Left ventricle myocardium inferior (tissue), 1 donor: ENCODE results near the gene ABCC3. TPM values are rescaled to one million over a fixed set of nuclear protein-coding genes. Genes with fewer than 3 reads are reported as not detected.

Experiments used
- DNase-seq: peaks from one replicate; pipeline ENCODE4 v3.0.0-alpha.2; 2020
- H3K27ac ChIP-seq: fragments of 200-600 bp; replicated peaks from 2 replicates; pipeline ENCODE4 v1.8.0; 2021
- H3K27me3 ChIP-seq: fragments of 200-600 bp; 2 replicates; pipeline ENCODE4 v1.8.0; 2021; ENCODE audit warnings: low read depth
- H3K36me3 ChIP-seq: fragments of 200-600 bp; 2 replicates; pipeline ENCODE4 v1.8.0; 2021
- H3K4me1 ChIP-seq: fragments of 200-600 bp; 2 replicates; pipeline ENCODE4 v1.8.0; 2021
- H3K4me3 ChIP-seq: fragments of 200-600 bp; 2 replicates; pipeline ENCODE4 v1.8.0; 2021; ENCODE audit warnings: mild to moderate bottlenecking, moderate library complexity
- H3K9me3 ChIP-seq: fragments of 200-600 bp; replicated peaks from 2 replicates; pipeline ENCODE4 v1.8.0; 2021
- intact Hi-C: fragments of 100-400 bp; cut with micrococcal nuclease; formaldehyde crosslinking; loops from one replicate; pipeline ENCODE4 v1.11.0; 2022
- total RNA-seq: library from RNA; stranded (reverse); fragmentation: NEBNext Ultra II Directional; extraction: Animal tissue kit (Norgen Biotek cat#: 25700); gene quantifications from one replicate; pipeline ENCODE4 v1.2.1, GENCODE V29; 2021
- TF ChIP-seq, protein P1 (sequence below): fragments of 200-600 bp; IDR thresholded peaks from 2 replicates; pipeline ENCODE4 v1.8.0; 2021; ENCODE audit warnings: antibody characterized with exemption, mild to moderate bottlenecking, borderline replicate concordance
- donor health status: DM: no; HTN: yes; CAD: no; lungs with severe emphysema.

Gene ABCC3
- total RNA-seq, 1 donor from 2014 or later = 0.88 TPM

DNA sequence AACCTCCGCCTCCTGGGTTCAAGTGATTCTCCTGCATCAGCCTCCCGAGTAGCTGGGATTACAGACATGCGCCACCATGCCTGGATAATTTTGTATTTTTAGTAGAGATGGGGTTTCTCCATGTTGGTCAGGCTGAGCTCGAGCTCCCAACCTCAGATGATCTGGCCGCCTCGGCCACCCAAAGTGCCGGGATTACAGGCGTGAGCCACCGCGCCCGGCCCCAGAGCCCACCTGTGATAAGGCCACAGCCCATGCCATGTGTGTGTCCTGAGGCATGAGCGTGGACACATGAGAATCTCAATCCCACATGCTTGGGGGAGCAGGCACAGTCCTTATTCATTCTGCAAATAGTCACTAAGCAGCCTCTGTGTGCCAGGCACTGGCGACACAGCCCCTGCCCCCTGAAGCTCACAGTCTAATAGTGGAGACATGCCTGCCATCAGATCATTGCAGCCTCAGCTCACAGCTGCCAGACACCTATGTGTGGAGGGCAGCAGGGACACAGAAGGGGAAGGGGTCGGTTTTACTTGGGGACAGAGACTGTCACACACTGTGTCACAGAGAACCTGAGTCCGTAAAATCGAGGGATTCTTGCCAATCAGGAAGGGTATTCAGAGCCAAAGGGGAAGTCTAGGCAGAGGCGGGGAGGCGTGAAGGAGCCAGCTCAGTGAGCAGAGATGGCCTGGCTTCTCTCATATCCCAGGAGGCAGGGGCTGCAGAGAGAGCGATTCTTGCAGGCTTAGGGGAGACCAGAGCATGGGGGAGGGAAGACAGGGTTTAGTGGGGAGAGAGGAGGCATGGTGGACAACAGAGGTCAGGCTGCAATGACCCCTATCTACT lies 9.4 kb upstream of the ABCC3 start:
- DNase-seq = no peak
- peaks cover 7% of the 10 kb centered on the region for H3K4me1 ChIP-seq
- H3K27me3 ChIP-seq = peaks cover 88% of the 10 kb centered on the region
- no peak overlapping the region for H3K4me3 ChIP-seq
- TF ChIP-seq, protein P1, sequence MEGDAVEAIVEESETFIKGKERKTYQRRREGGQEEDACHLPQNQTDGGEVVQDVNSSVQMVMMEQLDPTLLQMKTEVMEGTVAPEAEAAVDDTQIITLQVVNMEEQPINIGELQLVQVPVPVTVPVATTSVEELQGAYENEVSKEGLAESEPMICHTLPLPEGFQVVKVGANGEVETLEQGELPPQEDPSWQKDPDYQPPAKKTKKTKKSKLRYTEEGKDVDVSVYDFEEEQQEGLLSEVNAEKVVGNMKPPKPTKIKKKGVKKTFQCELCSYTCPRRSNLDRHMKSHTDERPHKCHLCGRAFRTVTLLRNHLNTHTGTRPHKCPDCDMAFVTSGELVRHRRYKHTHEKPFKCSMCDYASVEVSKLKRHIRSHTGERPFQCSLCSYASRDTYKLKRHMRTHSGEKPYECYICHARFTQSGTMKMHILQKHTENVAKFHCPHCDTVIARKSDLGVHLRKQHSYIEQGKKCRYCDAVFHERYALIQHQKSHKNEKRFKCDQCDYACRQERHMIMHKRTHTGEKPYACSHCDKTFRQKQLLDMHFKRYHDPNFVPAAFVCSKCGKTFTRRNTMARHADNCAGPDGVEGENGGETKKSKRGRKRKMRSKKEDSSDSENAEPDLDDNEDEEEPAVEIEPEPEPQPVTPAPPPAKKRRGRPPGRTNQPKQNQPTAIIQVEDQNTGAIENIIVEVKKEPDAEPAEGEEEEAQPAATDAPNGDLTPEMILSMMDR = no peak
- intact Hi-C loops = loop anchor here (5.0 kb wide), 1 partner anchor 73 kb away; no protein-coding TSS in a partner anchor
- H3K27ac ChIP-seq = no peak overlapping the region
- no peaks in the 10 kb centered on the region for H3K36me3 ChIP-seq
- no peaks in the 10 kb centered on the region for H3K9me3 ChIP-seq

DNA sequence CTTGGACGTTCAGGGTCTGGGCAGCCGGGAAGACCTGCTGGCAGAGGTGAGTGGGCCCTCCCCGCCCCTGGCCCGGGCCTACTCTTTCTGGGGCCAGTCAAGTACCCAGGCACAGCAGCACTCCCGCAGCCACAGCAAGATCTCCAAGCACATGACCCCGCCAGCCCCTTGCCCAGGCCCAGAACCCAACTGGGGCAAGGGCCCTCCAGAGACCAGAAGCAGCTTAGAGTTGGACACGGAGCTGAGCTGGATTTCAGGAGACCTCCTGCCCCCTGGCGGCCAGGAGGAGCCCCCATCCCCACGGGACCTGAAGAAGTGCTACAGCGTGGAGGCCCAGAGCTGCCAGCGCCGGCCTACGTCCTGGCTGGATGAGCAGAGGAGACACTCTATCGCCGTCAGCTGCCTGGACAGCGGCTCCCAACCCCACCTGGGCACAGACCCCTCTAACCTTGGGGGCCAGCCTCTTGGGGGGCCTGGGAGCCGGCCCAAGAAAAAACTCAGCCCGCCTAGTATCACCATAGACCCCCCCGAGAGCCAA lies 8.6 kb upstream of the ABCC3 start:
- TF ChIP-seq, protein P1 = peak; percentile 85
- H3K4me3 ChIP-seq = no peak overlapping the region
- H3K9me3 ChIP-seq = no peaks in the 10 kb centered on the region
- H3K27me3 ChIP-seq = peaks cover 88% of the 10 kb centered on the region
- H3K27ac ChIP-seq = no peak overlapping the region
- H3K36me3 ChIP-seq = no peaks in the 10 kb centered on the region
- intact Hi-C loops = loop anchor here (5.0 kb wide), 1 partner anchor 74 kb away; no protein-coding TSS in a partner anchor
- peak; percentile 74 for DNase-seq
- peaks cover 7% of the 10 kb centered on the region for H3K4me1 ChIP-seq

DNA sequence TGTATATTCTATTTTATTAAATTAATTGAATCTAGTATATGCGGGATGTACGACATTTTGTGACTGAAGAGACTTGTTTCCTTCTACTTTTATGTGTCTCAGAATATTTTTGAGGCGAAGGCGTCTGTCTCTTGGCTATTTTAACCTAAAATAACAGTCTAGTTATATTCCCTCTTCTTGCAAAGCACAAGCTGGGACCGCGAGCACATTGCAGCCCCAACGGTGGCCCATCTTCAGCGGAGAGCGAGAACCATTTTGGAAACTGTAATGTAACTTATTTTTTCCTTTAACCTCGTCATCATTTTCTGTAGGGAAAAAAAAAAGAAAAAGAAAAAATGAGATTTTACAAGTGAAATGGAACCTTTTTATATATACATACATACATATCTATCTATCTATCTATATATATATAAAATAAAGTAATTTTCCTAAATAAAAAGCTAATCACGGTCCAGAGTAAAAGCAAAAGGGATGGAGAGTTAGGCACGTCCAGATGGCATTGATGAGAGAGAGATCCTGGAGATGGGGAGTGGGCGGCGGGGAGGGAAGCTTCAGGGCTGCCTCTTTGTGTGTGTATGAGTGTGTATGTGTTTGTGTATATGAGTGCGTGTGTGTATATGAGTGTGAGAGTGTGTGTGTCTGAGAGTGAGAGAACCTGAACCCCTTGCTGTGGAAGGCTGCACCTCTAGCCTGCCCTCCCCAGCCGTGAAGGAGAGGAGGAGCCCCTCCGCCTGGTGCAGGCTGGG lies 7.5 kb upstream of the ABCC3 start:
- TF ChIP-seq, protein P1 = no peak
- no peak for DNase-seq
- Histone ChIP-seq H3K36me3 (no peaks in the 10 kb centered on the region), H3K9me3 (no peaks in the 10 kb centered on the region), H3K27me3 (peaks cover 90% of the 10 kb centered on the region), H3K4me1 (peaks cover 7% of the 10 kb centered on the region), H3K27ac (no peak overlapping the region), H3K4me3 (no peak overlapping the region)
- intact Hi-C loops = loop anchor here (5.0 kb wide), 1 partner anchor 75 kb away; no protein-coding TSS in a partner anchor

DNA sequence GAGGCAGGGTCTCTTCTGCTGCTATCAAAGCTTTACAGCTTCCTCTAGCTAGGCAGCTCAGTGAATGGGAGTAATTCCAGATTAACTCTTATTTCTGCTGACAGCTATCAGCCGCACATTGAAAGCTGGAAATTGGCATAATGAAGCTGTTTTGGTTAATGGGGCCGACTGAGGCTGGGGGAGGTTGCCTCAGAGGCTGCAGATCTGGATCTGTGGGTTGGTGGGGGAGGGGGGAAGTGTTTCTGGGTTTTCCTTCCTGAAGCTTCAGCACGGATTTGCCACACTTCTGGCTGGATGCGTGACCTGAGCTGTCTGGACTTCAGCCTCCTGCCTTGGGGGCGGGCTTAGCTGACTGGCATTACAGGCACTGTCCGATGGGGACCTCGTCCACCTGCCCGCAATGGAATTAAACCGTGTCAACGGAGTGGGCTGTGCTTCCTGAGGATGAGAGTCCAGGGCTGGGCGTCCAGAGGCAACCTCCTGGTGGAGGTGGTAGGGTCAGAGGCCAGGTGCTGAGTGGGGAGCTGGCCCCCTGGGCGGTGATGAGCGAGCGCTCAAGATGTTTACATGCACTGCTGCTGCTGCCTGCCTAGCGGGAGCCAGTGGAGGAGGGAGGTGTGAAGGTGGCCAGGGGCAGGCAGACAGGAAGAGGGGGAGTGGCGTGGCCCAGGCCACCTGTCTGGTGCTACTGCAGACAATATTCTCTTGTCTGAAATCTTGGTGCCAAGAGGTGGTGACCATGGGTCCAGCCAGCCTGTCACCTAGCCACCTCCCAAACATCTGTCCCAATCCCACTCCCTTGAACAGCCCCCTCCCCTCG lies 6.7 kb upstream of the ABCC3 start:
- peaks cover 7% of the 10 kb centered on the region for H3K4me1 ChIP-seq
- DNase-seq = no peak
- TF ChIP-seq, protein P1 = no peak
- no peak overlapping the region for H3K27ac ChIP-seq
- no peaks in the 10 kb centered on the region for H3K36me3 ChIP-seq
- H3K9me3 ChIP-seq = no peaks in the 10 kb centered on the region
- H3K27me3 ChIP-seq = peaks cover 90% of the 10 kb centered on the region
- H3K4me3 ChIP-seq = no peak overlapping the region
- intact Hi-C loops = loop anchor here (5.0 kb wide), 1 partner anchor 76 kb away; no protein-coding TSS in a partner anchor

DNA sequence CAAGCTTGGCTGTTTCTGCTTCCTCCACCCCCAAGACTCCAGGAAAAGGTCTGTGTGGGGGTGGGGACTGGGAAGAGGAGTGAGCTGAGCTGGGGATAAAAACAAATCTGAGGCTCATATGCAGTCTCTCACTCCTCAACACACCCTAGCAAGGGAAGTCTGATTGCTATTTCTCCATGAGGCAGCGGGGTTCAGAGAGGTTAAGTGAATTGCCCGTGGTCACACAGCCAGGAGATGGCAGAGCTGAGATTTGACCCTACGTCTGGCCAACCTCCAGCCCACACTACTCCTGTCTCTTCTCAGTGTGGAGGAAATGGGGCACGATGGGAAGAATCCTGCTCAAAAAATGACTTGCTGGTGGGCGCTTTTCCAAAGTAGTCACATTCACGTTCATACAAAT lies 4.8 kb upstream of the ABCC3 start:
- TF ChIP-seq, protein P1 = no peak
- H3K27me3 ChIP-seq = peaks cover 91% of the 10 kb centered on the region
- intact Hi-C loops = loop anchor here (5.0 kb wide), 2 partner anchors 52 to 78 kb away; no protein-coding TSS in a partner anchor
- no peak overlapping the region for H3K27ac ChIP-seq
- DNase-seq = no peak
- no peaks in the 10 kb centered on the region for H3K36me3 ChIP-seq
- peaks cover 13% of the 10 kb centered on the region for H3K4me1 ChIP-seq
- H3K9me3 ChIP-seq = no peaks in the 10 kb centered on the region
- H3K4me3 ChIP-seq = no peak overlapping the region
